GM23338 (cell line): Measurements from ENCODE around the gene CDKAL1. TPM values are rescaled to one million over a fixed set of nuclear protein-coding genes. Genes with fewer than 3 reads are reported as not detected.

Experiments
- ATAC-seq: fragments of 200-7000 bp; cut with Tn5 transposase; 3 replicates; pipeline ENCODE4 v1.9.1; 2020
- DNase-seq: peaks from one replicate; pipeline ENCODE4 v3.0.0-alpha.2; 2015; ENCODE audit warnings: low spot score
- H2AFZ ChIP-seq: fragments of 200-600 bp; sonication (generic); 2 replicates; pipeline ENCODE4 v1.8.0; 2016; ENCODE audit warnings: antibody characterized with exemption, mild to moderate bottlenecking, moderate library complexity
- H3F3A ChIP-seq: fragments of 200-600 bp; sonication (generic); replicated peaks from 2 replicates; pipeline ENCODE4 v1.8.0; 2017; ENCODE audit warnings: antibody characterized with exemption, mixed run types, low read depth
- H3K27ac ChIP-seq: fragments of 200-600 bp; sonication (generic); 2 replicates; pipeline ENCODE4 v1.6.1; 2016; ENCODE audit warnings: low read depth
- H3K27me3 ChIP-seq: fragments of 200-600 bp; sonication (generic); 2 replicates; pipeline ENCODE4 v1.8.0; 2016; ENCODE audit warnings: mild to moderate bottlenecking, mixed run types, moderate library complexity; ENCODE audit not compliant: insufficient read depth
- H3K36me3 ChIP-seq: fragments of 200-600 bp; sonication (generic); 2 replicates; pipeline ENCODE4 v1.8.0; 2016; ENCODE audit warnings: mild to moderate bottlenecking; ENCODE audit not compliant: insufficient read depth
- H3K4me1 ChIP-seq: fragments of 200-600 bp; sonication (generic); 2 replicates; pipeline ENCODE4 v1.8.0; 2016; ENCODE audit warnings: mild to moderate bottlenecking, moderate library complexity; ENCODE audit not compliant: insufficient read depth
- H3K4me2 ChIP-seq: fragments of 200-600 bp; sonication (generic); 2 replicates; pipeline ENCODE4 v1.7.1; 2017; ENCODE audit warnings: mixed run types
- H3K4me3 ChIP-seq: fragments of 200-600 bp; sonication (generic); 2 replicates; pipeline ENCODE4 v1.6.1; 2016; ENCODE audit warnings: mixed run types
- H3K79me2 ChIP-seq: fragments of 200-600 bp; sonication (generic); replicated peaks from 2 replicates; pipeline ENCODE4 v1.8.0; 2017; ENCODE audit warnings: mild to moderate bottlenecking; ENCODE audit not compliant: insufficient read depth
- H3K9me2 ChIP-seq: fragments of 200-600 bp; sonication (generic); 2 replicates; pipeline ENCODE4 v1.8.0; 2017; ENCODE audit not compliant: insufficient read depth
- H4K20me1 ChIP-seq: fragments of 200-600 bp; sonication (generic); replicated peaks from 2 replicates; pipeline ENCODE4 v1.8.0; 2017; ENCODE audit warnings: mild to moderate bottlenecking; ENCODE audit not compliant: insufficient read depth
- H3K27ac Mint-ChIP-seq: 2 replicates; pipeline ENCODE4 v1.8.0; 2020; ENCODE audit warnings: inconsistent platforms, mild to moderate bottlenecking, moderate library complexity, mixed read lengths
- H3K27me3 Mint-ChIP-seq: 3 replicates; pipeline ENCODE4 v1.8.0; 2022; ENCODE audit warnings: low read depth, mild to moderate bottlenecking, moderate library complexity, mixed read lengths, inconsistent platforms; ENCODE audit not compliant: insufficient read depth, poor library complexity
- H3K36me3 Mint-ChIP-seq: 3 replicates; pipeline ENCODE4 v1.8.0; 2021; ENCODE audit warnings: low read depth, mild to moderate bottlenecking, inconsistent platforms, moderate library complexity, mixed read lengths
- H3K4me1 Mint-ChIP-seq: 3 replicates; pipeline ENCODE4 v1.8.0; 2020; ENCODE audit warnings: mild to moderate bottlenecking, inconsistent platforms, mixed read lengths
- H3K4me3 Mint-ChIP-seq: 3 replicates; pipeline ENCODE4 v1.8.0; 2021; ENCODE audit warnings: moderate library complexity, mild to moderate bottlenecking, inconsistent platforms, mixed read lengths
- H3K9me3 Mint-ChIP-seq: 3 replicates; pipeline ENCODE4 v1.8.0; 2020; ENCODE audit warnings: moderate library complexity, mild to moderate bottlenecking, inconsistent platforms, mixed read lengths
- CREB1 ChIP-seq: fragments of 250-450 bp; sonication (Bioruptor Pico); IDR thresholded peaks from 2 replicates; pipeline ENCODE4 v1.5.0; 2020; ENCODE audit warnings: low read depth, mild to moderate bottlenecking, moderate library complexity
- EZH2 ChIP-seq: fragments of 200-600 bp; sonication (generic); IDR thresholded peaks from one replicate; pipeline ENCODE4 v1.8.0; 2017; ENCODE audit warnings: antibody characterized with exemption, mild to moderate bottlenecking, low read depth; ENCODE audit not compliant: unreplicated experiment
- JUNB ChIP-seq: IDR thresholded peaks from one replicate; pipeline ENCODE4 v1.6.1; 2016; ENCODE audit warnings: antibody characterized with exemption; ENCODE audit not compliant: unreplicated experiment
- NANOG ChIP-seq: IDR thresholded peaks from 2 replicates; pipeline ENCODE4 v1.6.1; 2016; ENCODE audit warnings: antibody characterized with exemption, borderline replicate concordance
- POLR2AphosphoS5 ChIP-seq: IDR thresholded peaks from 2 replicates; pipeline ENCODE4 v1.6.1; 2016; ENCODE audit warnings: antibody characterized with exemption, low read depth
- ZNF114 ChIP-seq: fragments of 250-450 bp; sonication (Bioruptor Pico); IDR thresholded peaks from 2 replicates; pipeline ENCODE4 v1.5.0; 2020; ENCODE audit warnings: mild to moderate bottlenecking, moderate library complexity
- ZNF331 ChIP-seq: fragments of 250-450 bp; sonication (Bioruptor Pico); IDR thresholded peaks from 2 replicates; pipeline ENCODE4 v1.5.0; 2020; ENCODE audit warnings: low read depth, mild to moderate bottlenecking, moderate library complexity
- polyA plus RNA-seq: library from polyadenylated mRNA; unstranded; fragments of >200 nt; fragmentation: Nextera tagmentation; extraction: Ambion mirVana; gene quantifications from 2 replicates; pipeline ENCODE4 v1.2.1, GENCODE V29; 2016
- total RNA-seq: library from RNA; depleted of rRNA; stranded (reverse); fragments of >200 nt; shearing (Covaris generic); gene quantifications from 2 replicates; pipeline ENCODE4 v1.2.3, GENCODE V29; 2014
- TF ChIP-seq, protein P1 (sequence below): IDR thresholded peaks from 2 replicates; pipeline ENCODE4 v1.6.1; 2016; ENCODE audit warnings: antibody characterized with exemption
- TF ChIP-seq, protein P2 (sequence below): fragments of 250-450 bp; sonication (Bioruptor Pico); IDR thresholded peaks from 2 replicates; pipeline ENCODE4 v1.5.0; 2020; ENCODE audit warnings: mild to moderate bottlenecking, moderate library complexity
- TF ChIP-seq, protein P3 (sequence below), 2 experiments: fragments of 200-600 bp in 1 of 2; sonication (generic) in 1 of 2; conservative IDR thresholded peaks; 2 replicates each; pipeline versions ENCODE4 v1.5.1 to v1.6.1; 2016 to 2017; ENCODE audit warnings: antibody characterized with exemption in 2 of 2, low read depth in 2 of 2, mild to moderate bottlenecking in 2 of 2, moderate library complexity in 1 of 2

CDKAL1 gene
- total and polyA plus RNA-seq, 2 experiments from 2014 or later, result 17.8 to 35.0 TPM

DNA sequence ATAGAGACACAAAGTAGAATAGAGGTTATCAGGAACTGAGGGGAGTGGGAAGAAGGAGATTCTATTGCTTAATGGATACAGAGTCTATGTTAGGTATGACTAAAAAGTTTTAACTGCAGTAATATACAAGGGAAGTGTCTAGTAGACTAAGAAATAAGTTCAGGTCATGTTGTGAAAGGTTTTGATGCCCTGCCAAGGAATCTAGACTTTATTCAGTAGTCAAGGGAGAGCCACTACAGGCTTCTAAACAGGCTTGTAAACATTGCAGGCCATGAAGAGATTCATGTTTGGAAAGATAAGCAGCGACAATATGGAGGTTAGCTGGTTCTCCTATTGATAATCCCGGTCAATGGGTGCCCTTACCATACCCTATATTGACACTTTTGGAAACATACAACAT, 706.5 kb downstream of the CDKAL1 start:
- no peak for DNase-seq

More for the DNA sequence above, 706.5 kb downstream of the CDKAL1 start:
- Histone ChIP-seq H3K27me3 (no peaks in the 10 kb centered on the region), H3F3A (no peaks in the 10 kb centered on the region), H3K27ac (no peak overlapping the region), H3K4me3 (no peak overlapping the region), H4K20me1 (no peaks in the 10 kb centered on the region), H3K4me1 (peaks cover 8% of the 10 kb centered on the region; the same call in 1 of the 2 replicates), H2AFZ (no peak overlapping the region), H3K36me3 (no peaks in the 10 kb centered on the region), H3K79me2 (no peaks in the 10 kb centered on the region), H3K9me2 (peaks cover 3% of the 10 kb centered on the region; the same call in 1 of the 2 replicates), H3K4me2 (no peak overlapping the region)
- H3K27me3 Mint-ChIP-seq, result no peaks in the 10 kb centered on the region
- H3K27ac Mint-ChIP-seq, result no peak overlapping the region
- peaks cover 19% of the 10 kb centered on the region; the same call in 2 of the 3 replicates for H3K36me3 Mint-ChIP-seq
- no peak overlapping the region for H3K4me3 Mint-ChIP-seq
- H3K4me1 Mint-ChIP-seq, result peaks cover 5% of the 10 kb centered on the region; the same call in 1 of the 3 replicates
- TF ChIP-seq CREB1 (CRISPR knock-in tag) (no peak), JUNB (no peak), POLR2AphosphoS5 (no peak), EZH2 (no peak), ZNF331 (no peak), NANOG (no peak), ZNF114 (no peak)
- TF ChIP-seq, protein P1, sequence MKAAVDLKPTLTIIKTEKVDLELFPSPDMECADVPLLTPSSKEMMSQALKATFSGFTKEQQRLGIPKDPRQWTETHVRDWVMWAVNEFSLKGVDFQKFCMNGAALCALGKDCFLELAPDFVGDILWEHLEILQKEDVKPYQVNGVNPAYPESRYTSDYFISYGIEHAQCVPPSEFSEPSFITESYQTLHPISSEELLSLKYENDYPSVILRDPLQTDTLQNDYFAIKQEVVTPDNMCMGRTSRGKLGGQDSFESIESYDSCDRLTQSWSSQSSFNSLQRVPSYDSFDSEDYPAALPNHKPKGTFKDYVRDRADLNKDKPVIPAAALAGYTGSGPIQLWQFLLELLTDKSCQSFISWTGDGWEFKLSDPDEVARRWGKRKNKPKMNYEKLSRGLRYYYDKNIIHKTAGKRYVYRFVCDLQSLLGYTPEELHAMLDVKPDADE, result no peak
- TF ChIP-seq, protein P2, sequence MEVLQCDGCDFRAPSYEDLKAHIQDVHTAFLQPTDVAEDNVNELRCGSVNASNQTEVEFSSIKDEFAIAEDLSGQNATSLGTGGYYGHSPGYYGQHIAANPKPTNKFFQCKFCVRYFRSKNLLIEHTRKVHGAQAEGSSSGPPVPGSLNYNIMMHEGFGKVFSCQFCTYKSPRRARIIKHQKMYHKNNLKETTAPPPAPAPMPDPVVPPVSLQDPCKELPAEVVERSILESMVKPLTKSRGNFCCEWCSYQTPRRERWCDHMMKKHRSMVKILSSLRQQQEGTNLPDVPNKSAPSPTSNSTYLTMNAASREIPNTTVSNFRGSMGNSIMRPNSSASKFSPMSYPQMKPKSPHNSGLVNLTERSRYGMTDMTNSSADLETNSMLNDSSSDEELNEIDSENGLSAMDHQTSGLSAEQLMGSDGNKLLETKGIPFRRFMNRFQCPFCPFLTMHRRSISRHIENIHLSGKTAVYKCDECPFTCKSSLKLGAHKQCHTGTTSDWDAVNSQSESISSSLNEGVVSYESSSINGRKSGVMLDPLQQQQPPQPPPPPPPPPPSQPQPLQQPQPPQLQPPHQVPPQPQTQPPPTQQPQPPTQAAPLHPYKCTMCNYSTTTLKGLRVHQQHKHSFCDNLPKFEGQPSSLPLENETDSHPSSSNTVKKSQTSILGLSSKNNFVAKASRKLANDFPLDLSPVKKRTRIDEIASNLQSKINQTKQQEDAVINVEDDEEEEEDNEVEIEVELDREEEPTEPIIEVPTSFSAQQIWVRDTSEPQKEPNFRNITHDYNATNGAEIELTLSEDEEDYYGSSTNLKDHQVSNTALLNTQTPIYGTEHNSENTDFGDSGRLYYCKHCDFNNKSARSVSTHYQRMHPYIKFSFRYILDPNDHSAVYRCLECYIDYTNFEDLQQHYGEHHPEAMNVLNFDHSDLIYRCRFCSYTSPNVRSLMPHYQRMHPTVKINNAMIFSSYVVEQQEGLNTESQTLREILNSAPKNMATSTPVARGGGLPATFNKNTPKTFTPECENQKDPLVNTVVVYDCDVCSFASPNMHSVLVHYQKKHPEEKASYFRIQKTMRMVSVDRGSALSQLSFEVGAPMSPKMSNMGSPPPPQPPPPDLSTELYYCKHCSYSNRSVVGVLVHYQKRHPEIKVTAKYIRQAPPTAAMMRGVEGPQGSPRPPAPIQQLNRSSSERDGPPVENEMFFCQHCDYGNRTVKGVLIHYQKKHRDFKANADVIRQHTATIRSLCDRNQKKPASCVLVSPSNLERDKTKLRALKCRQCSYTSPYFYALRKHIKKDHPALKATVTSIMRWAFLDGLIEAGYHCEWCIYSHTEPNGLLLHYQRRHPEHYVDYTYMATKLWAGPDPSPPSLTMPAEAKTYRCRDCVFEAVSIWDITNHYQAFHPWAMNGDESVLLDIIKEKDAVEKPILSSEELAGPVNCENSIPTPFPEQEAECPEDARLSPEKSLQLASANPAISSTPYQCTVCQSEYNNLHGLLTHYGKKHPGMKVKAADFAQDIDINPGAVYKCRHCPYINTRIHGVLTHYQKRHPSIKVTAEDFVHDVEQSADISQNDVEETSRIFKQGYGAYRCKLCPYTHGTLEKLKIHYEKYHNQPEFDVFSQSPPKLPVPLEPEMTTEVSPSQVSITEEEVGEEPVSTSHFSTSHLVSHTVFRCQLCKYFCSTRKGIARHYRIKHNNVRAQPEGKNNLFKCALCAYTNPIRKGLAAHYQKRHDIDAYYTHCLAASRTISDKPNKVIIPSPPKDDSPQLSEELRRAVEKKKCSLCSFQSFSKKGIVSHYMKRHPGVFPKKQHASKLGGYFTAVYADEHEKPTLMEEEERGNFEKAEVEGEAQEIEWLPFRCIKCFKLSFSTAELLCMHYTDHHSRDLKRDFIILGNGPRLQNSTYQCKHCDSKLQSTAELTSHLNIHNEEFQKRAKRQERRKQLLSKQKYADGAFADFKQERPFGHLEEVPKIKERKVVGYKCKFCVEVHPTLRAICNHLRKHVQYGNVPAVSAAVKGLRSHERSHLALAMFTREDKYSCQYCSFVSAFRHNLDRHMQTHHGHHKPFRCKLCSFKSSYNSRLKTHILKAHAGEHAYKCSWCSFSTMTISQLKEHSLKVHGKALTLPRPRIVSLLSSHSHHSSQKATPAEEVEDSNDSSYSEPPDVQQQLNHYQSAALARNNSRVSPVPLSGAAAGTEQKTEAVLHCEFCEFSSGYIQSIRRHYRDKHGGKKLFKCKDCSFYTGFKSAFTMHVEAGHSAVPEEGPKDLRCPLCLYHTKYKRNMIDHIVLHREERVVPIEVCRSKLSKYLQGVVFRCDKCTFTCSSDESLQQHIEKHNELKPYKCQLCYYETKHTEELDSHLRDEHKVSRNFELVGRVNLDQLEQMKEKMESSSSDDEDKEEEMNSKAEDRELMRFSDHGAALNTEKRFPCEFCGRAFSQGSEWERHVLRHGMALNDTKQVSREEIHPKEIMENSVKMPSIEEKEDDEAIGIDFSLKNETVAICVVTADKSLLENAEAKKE, result no peak
- TF ChIP-seq, protein P3, sequence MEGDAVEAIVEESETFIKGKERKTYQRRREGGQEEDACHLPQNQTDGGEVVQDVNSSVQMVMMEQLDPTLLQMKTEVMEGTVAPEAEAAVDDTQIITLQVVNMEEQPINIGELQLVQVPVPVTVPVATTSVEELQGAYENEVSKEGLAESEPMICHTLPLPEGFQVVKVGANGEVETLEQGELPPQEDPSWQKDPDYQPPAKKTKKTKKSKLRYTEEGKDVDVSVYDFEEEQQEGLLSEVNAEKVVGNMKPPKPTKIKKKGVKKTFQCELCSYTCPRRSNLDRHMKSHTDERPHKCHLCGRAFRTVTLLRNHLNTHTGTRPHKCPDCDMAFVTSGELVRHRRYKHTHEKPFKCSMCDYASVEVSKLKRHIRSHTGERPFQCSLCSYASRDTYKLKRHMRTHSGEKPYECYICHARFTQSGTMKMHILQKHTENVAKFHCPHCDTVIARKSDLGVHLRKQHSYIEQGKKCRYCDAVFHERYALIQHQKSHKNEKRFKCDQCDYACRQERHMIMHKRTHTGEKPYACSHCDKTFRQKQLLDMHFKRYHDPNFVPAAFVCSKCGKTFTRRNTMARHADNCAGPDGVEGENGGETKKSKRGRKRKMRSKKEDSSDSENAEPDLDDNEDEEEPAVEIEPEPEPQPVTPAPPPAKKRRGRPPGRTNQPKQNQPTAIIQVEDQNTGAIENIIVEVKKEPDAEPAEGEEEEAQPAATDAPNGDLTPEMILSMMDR (conservative IDR thresholded peaks at IDR 0.05; ENCODE audit: low read depth in 2 of 2), result no peak
- peaks cover 16% of the 10 kb centered on the region for H3K9me3 Mint-ChIP-seq
- no peak for ATAC-seq
